Left lobe of liver (tissue), 2 donors: ENCODE measurements around the gene ATP2A3. TPM values are rescaled to one million over a fixed set of nuclear protein-coding genes. Genes with fewer than 3 reads are reported as not detected.

Experiments used
- ATAC-seq: fragments of 200-7000 bp; cut with Tn5 transposase; one replicate; pipeline ENCODE4 v1.9.1; 2020; ENCODE audit warnings: mild to moderate bottlenecking, moderate library complexity
- DNase-seq: peaks from one replicate; pipeline ENCODE4 v3.0.0-alpha.2; 2020; ENCODE audit warnings: low spot score
- total RNA-seq: library from RNA; stranded (reverse); gene quantifications from one replicate; pipeline ENCODE4 v1.2.1, GENCODE V29; 2021
- donor health status: DM: no; HTN: no; CAD: no; lungs with moderate emphysema.
- donor health status: DM: no; HTN: yes; CAD: no.

The ATP2A3 gene
- total RNA-seq, 1 donor from 2014 or later = 3.9 TPM

- DNase-seq (no peak), ATAC-seq (peak; percentile 7)
These were observed 10.0 kb upstream of the ATP2A3 start for GRCh38 chr17:3974138-3974687.

- DNase-seq = no peak
- no peak for ATAC-seq
These were observed 9.4 kb upstream of the ATP2A3 start for GRCh38 chr17:3973495-3974137.

- DNase-seq = no peak
These were observed 8.7 kb upstream of the ATP2A3 start for GRCh38 chr17:3972931-3973330.

GRCh38 chr17:3972281-3972731 is 8.1 kb upstream of the ATP2A3 start:
- no peak for DNase-seq
- ATAC-seq = no peak

More at GRCh38 chr17:3972931-3973330, 8.7 kb upstream of the ATP2A3 start:
- no peak for ATAC-seq

- no peak for DNase-seq
- ATAC-seq = no peak
These were observed 6.4 kb upstream of the ATP2A3 start for GRCh38 chr17:3970668-3971067.

GRCh38 chr17:3969963-3970362 is 5.7 kb upstream of the ATP2A3 start:
- no peak for DNase-seq
- ATAC-seq = no peak

- no peak for DNase-seq
- ATAC-seq = no peak
These were observed 4.8 kb upstream of the ATP2A3 start for GRCh38 chr17:3968886-3969524.

GRCh38 chr17:3968015-3968414 is 3.8 kb upstream of the ATP2A3 start:
- ATAC-seq = no peak

GRCh38 chr17:3966720-3967363 is 2.6 kb upstream of the ATP2A3 start:
- DNase-seq (peak; percentile 85), ATAC-seq (peak; percentile 95)

More at GRCh38 chr17:3968015-3968414, 3.8 kb upstream of the ATP2A3 start:
- no peak for DNase-seq

GRCh38 chr17:3965118-3965800 is 1.0 kb upstream of the ATP2A3 start:
- peak; percentile 28 for ATAC-seq
- DNase-seq = no peak

GRCh38 chr17:3963237-3964201 is 718 bp downstream of the ATP2A3 start:
- no peak for DNase-seq
- no peak for ATAC-seq

- DNase-seq = no peak
- ATAC-seq = no peak
These were observed 1.3 kb downstream of the ATP2A3 start for GRCh38 chr17:3962965-3963236.

- DNase-seq (no peak), ATAC-seq (no peak)
These were observed 1.8 kb downstream of the ATP2A3 start for GRCh38 chr17:3962217-3962964.

- ATAC-seq (no peak), DNase-seq (no peak)
These were observed 2.6 kb downstream of the ATP2A3 start for GRCh38 chr17:3961564-3962047.

GRCh38 chr17:3960764-3961163 is 3.5 kb downstream of the ATP2A3 start:
- ATAC-seq (no peak), DNase-seq (no peak)

- no peak for ATAC-seq
- DNase-seq = no peak
These were observed 4.2 kb downstream of the ATP2A3 start for GRCh38 chr17:3959921-3960601.

GRCh38 chr17:3959295-3959899 is 4.8 kb downstream of the ATP2A3 start:
- DNase-seq (no peak), ATAC-seq (no peak)
